Measurements from ENCODE around the gene TUG1. TPM values are rescaled to one million over a fixed set of nuclear protein-coding genes. Genes with fewer than 3 reads are reported as not detected.

Gene TUG1
- total RNA-seq, 1 experiment from 2014 or later, result 35.1 TPM

DNA sequence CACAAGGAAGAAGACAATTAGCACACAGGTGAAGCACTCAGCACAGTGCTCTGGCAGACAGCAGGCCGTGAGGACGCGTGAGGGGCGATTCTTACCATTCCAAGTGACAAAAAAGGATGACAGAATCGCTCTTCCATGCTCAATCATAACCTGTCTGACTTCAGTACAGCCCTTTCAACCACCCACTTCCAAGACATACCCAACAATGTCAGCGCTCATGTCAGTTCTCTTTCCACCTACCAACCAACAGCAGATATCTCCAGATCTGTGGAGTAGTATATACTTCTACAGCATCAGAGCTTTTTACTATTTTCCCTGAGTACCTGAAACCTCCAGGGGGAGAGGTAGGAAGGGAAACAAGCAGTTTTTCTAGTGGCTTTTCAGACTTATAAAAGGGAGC lies 40.7 kb upstream of the TUG1 start:
- Histone ChIP-seq H3K36me3 (ENCODE audit: low read depth, low read length) (0 out of 2 replicates have a peak, but pooled peaks cover 3% of the 10 kb centered on the region), H3K4me1 (ENCODE audit: insufficient read depth, low read length) (no peaks in the 10 kb centered on the region), H3K27me3 (ENCODE audit: low read length) (no peaks in the 10 kb centered on the region), H3F3A (ENCODE audit: low read length, unreplicated experiment) (no peaks in the 10 kb centered on the region), H3K4me2 (ENCODE audit: low read length) (no peak overlapping the region), H3K4me3 (ENCODE audit: low read length) (no peak overlapping the region), H4K20me1 (ENCODE audit: low read length) (no peaks in the 10 kb centered on the region), H3K9me2 (replicated peaks; ENCODE audit: low read length) (no peaks in the 10 kb centered on the region), H2AFZ (ENCODE audit: low read length) (no peak overlapping the region), H3K9me3 (ENCODE audit: low read length) (no peaks in the 10 kb centered on the region), H3K9ac (ENCODE audit: low read length) (no peak overlapping the region), H3K79me2 (ENCODE audit: low read length) (no peaks in the 10 kb centered on the region), H3K27ac (ENCODE audit: low read length) (no peak overlapping the region)
- POLR2A ChIA-PET (ENCODE audit: unreplicated experiment), result no interaction called here
- intact Hi-C loops (cut with micrococcal nuclease), result no loop called here
- DNase-seq (no peak), ATAC-seq (no peak)
- TF ChIP-seq, protein P1, sequence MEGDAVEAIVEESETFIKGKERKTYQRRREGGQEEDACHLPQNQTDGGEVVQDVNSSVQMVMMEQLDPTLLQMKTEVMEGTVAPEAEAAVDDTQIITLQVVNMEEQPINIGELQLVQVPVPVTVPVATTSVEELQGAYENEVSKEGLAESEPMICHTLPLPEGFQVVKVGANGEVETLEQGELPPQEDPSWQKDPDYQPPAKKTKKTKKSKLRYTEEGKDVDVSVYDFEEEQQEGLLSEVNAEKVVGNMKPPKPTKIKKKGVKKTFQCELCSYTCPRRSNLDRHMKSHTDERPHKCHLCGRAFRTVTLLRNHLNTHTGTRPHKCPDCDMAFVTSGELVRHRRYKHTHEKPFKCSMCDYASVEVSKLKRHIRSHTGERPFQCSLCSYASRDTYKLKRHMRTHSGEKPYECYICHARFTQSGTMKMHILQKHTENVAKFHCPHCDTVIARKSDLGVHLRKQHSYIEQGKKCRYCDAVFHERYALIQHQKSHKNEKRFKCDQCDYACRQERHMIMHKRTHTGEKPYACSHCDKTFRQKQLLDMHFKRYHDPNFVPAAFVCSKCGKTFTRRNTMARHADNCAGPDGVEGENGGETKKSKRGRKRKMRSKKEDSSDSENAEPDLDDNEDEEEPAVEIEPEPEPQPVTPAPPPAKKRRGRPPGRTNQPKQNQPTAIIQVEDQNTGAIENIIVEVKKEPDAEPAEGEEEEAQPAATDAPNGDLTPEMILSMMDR (conservative IDR thresholded peaks at IDR 0.05; ENCODE audit: low read depth, low read length), result no peak
- no peak for TF ChIP-seq EZH2phosphoT487 (IDR thresholded peaks at IDR 0.05; ENCODE audit: borderline replicate concordance, low read length)
- TF ChIP-seq EZH2 (IDR thresholded peaks at IDR 0.05; ENCODE audit: low read length, unreplicated experiment), result no peak
- CTCF ChIA-PET, result no interaction called here
- no TSS peak for BruUV-seq (replicated peaks)

DNA sequence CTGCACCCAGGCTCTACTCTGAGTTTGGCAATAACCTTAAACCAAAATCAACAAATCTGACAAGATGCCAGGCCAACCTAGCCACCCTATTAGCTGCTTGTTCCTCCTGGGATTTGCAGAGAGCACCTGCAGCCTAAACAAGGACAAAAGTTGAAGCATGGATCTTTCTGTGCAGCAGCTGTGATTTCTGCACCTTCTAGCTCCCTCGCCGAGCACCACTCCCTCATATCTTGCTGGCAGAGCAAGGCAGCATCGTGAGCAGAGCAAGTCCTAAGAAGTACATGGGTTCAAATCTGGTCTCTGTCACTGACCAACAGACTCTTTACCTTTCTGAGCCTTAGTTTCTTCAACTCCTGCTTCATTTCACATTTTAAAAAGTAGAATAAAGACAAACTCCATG lies 38.8 kb upstream of the TUG1 start:
- Histone ChIP-seq H3K79me2 (ENCODE audit: low read length) (no peaks in the 10 kb centered on the region), H3K27me3 (ENCODE audit: low read length) (no peaks in the 10 kb centered on the region), H4K20me1 (ENCODE audit: low read length) (no peaks in the 10 kb centered on the region), H3K27ac (ENCODE audit: low read length) (no peak overlapping the region), H3K4me2 (ENCODE audit: low read length) (no peak overlapping the region), H3K9me3 (ENCODE audit: low read length) (no peaks in the 10 kb centered on the region), H3K9ac (ENCODE audit: low read length) (no peak overlapping the region), H3F3A (ENCODE audit: low read length, unreplicated experiment) (no peaks in the 10 kb centered on the region), H3K4me1 (ENCODE audit: insufficient read depth, low read length) (no peaks in the 10 kb centered on the region), H3K4me3 (ENCODE audit: low read length) (no peak overlapping the region), H3K9me2 (replicated peaks; ENCODE audit: low read length) (no peaks in the 10 kb centered on the region), H3K36me3 (ENCODE audit: low read depth, low read length) (peaks cover 3% of the 10 kb centered on the region; the same call in 1 of the 2 replicates), H2AFZ (ENCODE audit: low read length) (no peak overlapping the region)
- DNase-seq, result no peak
- TF ChIP-seq EZH2 (IDR thresholded peaks at IDR 0.05; ENCODE audit: low read length, unreplicated experiment), result no peak
- TF ChIP-seq EZH2phosphoT487 (IDR thresholded peaks at IDR 0.05; ENCODE audit: borderline replicate concordance, low read length), result no peak
- TF ChIP-seq, protein P1 (conservative IDR thresholded peaks at IDR 0.05; ENCODE audit: low read depth, low read length), result no peak
- POLR2A ChIA-PET (ENCODE audit: unreplicated experiment), result no interaction called here
- CTCF ChIA-PET, result no interaction called here
- intact Hi-C loops (cut with micrococcal nuclease), result no loop called here
- ATAC-seq, result no peak
- no TSS peak for BruUV-seq (replicated peaks)

DNA sequence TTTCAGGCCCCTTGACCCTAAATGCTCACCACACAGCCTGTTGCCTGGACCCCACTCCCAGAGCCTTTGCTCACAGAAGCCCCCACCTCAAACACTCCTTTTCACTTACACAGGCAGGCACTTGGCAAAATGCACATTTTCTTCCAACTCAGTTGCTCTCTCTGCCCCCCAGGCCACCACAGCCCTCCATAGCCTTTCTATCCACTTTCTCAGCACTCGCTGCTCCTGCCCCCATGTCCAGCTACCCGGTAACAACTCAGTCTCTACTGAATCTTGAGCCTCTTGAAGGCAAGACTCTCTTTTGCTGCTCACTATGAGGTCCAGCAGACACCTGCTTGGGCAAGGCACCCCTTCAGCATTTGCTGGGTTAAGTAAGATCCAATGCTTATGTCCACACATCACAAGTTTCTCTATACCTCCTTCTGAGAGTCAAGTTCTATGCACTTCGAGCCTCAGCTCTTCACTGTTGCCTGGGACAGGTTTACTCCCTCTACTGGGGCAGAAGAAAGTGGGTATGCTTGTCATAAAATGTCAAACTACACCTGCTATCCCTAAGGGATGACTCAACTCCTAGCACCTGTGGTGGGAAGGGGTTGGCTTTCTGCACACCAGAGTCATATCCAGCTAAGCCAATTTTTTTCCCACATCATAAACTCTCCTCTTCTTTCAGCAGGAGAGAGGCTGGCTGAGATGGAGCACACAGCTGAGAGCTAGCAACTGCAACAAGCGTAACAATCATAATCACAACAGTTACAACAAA lies 37.3 kb upstream of the TUG1 start:
- BruUV-seq (replicated peaks), result no TSS peak
- Histone ChIP-seq H3K4me1 (ENCODE audit: insufficient read depth, low read length) (no peaks in the 10 kb centered on the region), H3K27me3 (ENCODE audit: low read length) (no peaks in the 10 kb centered on the region), H3K4me3 (ENCODE audit: low read length) (no peak overlapping the region), H3K27ac (ENCODE audit: low read length) (no peak overlapping the region), H3F3A (ENCODE audit: low read length, unreplicated experiment) (no peaks in the 10 kb centered on the region), H3K36me3 (ENCODE audit: low read depth, low read length) (peaks cover 8% of the 10 kb centered on the region), H2AFZ (ENCODE audit: low read length) (no peak overlapping the region), H3K9ac (ENCODE audit: low read length) (no peak overlapping the region), H3K79me2 (ENCODE audit: low read length) (no peaks in the 10 kb centered on the region), H3K9me2 (replicated peaks; ENCODE audit: low read length) (no peaks in the 10 kb centered on the region), H3K4me2 (ENCODE audit: low read length) (no peak overlapping the region), H4K20me1 (ENCODE audit: low read length) (no peaks in the 10 kb centered on the region), H3K9me3 (ENCODE audit: low read length) (no peaks in the 10 kb centered on the region)
- ChIA-PET POLR2A (ENCODE audit: unreplicated experiment) (no interaction called here), CTCF (no interaction called here)
- intact Hi-C loops (cut with micrococcal nuclease), result no loop called here
- DNase-seq (no peak), ATAC-seq (no peak)
- no peak for TF ChIP-seq EZH2phosphoT487 (IDR thresholded peaks at IDR 0.05; ENCODE audit: borderline replicate concordance, low read length)

Measured in PC-3 (cell line).